NCI-H2081 (cell line): ENCODE data around the gene LRRC4C.
"Not testable (repeated sequence)": the region's sequence is repeated elsewhere in the genome, so short reads cannot be mapped to it uniquely, and the experiment has no call there.

ENCODE experiments used
- DNase-seq, 2 experiments: peaks; one replicate each; lab custom pipeline; 2025; lab: John Stamatoyannopoulos, UW

Gene LRRC4C

DNA sequence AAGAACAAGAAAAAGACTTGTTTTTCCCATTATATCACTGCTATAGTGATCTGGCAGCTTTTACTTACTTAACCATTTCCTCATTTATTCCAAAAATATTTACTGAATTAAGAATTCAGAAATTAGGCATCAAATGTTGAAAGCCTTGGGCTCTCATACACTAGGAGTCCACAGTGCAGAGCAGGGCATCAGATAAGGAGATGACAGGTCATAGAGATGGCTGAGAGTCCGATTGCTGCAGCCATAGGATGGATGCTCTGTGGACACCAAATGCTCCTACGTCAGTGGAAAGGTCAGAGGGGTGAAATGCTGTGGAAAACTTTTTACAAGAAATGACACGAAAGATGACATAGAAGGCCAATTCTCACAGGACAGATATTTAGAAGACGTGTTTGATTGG is 771.1 kb downstream of the LRRC4C start:
- DNase-seq = no peak

DNA sequence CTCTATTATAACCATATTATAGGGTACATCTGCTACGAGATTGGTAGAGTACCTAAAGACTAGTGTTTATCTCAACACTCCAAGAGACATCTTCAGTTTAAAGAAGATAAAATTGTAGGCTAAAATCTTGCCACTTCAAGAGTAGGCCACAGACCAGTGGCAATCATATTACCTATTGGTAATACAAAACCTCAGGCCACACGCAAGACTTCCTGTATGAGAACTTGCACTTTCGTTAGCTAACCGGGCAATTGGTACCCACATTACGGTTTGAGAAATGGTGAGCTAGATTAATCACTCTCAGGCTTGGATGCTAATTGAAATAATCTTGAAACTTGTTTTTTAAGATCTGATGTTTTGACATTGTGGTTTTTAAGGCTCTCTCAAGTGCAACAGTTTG is 772.7 kb downstream of the LRRC4C start:
- DNase-seq = no peak

DNA sequence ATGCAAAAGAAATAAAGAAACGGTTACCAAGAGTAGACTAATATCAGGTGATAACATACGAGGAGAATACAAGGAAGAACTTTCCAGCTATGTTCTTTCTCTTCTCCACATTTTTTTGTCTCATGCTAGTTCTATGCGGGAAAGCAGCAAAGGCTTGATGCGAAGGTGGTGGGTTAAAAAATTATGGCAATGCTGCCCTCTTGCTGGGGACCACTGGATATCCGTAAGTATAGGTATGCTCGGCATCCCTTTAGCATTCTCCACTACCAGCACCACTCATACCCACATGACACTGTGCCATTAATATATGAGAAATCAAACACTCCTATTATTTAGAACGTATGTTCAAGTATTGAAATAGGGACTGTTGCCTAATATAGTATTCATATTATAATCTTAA is 776.4 kb downstream of the LRRC4C start:
- no peak for DNase-seq

DNA sequence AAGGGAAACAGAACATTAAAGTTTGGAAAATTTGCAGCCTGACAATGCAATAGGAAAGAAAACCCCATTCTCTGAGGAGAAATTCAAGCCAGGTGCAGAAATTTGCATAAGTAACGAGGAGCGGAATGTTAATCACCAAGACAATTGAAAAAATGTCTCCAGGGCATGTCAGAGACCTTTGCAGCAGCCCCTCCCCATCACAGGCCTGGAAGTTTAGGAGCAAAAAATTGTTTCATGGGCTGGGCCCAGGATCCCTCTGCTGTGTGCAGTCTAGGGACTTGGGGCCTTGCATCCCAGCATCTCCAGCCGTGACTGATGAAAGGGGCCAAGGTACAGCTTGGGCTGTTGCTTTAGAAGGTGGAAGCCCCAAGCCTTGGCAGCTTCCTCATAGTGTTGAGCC is 780.2 kb downstream of the LRRC4C start:
- DNase-seq = no peak

DNA sequence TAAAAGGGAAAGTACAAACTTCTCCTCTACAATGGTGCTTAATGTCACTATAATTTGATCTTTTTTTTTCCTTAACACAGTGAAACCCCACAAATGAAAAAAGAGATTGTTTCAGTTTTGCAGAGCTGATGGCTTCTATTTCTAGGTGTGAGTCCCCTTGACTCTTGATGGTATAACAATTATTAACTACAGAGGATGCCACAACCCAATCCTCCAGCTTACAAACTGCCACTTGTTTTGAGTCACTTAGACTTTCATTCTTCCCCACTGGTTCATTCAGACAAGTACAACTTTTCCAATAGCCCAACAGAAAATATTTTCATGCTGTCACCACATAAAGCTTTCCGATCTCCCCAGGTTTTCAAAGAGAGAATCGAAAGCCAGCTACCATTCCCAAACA is 812.2 kb downstream of the LRRC4C start:
- no peak for DNase-seq

DNA sequence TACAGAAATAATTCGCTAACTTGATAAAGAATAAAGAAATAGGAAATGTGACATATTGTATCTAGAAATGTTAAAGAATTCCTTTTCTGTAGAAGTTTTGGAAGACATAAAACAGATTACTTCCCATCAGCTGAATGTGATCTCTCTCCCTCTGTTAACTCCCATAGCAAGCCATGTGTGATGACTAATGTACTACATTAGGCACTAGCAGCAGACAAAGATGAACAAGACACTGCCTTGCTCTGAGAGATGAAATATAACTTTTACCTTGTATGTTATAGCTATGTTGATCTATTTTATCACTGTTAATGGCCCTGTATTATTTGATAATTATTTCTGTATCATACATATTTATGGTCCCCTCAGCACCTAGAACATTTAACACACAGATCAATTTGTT is 817.2 kb downstream of the LRRC4C start:
- no peak for DNase-seq

DNA sequence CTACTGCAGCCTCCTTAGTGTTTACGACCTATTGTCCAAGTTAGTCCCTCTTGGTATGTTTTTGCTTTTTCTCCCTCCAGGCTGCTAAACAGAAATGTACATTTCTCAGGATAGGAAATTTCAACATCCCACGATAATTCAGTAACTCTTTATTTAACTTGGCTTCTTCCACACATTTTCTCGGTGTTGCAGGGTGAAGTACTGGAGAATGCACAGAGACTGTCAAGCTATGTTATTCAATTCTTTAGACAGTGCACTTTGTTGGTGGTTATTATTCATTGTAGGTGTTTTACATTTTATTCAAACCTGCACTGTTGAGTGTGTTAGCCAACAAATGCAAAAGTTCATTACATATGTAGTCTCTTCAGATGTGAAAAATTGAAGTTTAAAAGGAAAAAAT is 839.8 kb downstream of the LRRC4C start:
- no peak for DNase-seq

DNA sequence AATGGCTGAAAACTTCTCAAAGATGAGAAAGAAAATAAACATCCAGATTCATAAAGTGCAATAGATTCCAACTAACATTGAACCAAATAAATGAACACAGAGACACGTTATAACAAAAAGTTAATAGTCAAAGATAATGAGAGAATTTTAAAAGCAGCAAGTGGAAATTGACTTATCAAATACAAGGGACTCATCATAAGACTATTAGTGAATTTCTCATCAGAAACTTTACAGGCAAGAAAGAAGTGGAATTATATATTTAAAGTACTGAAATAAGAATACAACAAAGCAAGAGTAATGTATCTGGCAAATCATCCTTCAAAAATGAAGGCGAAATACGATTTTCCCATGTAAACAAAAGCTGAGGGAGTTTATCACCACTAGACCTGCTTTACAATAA is 852.7 kb downstream of the LRRC4C start:
- DNase-seq = no peak

DNA sequence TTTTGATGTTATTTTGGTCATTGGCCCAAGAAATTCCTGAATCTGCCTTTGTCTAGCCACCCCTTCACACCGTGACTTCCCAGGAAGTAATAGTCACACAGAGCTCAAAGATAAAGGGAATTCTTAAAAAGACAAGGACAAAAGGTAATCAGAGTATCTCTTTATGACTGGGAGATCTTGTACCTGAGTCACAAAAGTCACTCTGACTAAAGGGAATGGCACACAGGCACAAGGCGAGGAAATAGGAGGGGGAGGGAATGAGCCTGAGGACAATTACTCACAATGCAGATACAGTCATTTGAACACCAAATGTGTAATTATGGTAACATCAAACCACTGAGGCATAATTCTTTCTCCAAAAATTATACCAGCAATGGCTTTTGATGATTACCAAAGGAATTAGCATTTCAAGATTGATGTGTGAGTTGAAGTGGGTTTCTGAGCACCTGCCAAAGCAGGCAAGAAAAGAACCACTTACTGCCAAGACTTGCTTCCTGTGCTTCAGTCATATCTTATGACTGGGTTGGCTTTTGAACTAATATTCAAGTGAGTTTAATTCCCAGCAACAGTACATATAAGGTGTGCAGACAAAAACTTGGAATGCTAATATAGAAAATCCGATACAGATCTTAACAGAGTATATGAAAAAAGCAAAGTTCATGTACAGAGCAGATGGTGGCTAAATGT is 856.4 kb downstream of the LRRC4C start:
- no peak for DNase-seq

DNA sequence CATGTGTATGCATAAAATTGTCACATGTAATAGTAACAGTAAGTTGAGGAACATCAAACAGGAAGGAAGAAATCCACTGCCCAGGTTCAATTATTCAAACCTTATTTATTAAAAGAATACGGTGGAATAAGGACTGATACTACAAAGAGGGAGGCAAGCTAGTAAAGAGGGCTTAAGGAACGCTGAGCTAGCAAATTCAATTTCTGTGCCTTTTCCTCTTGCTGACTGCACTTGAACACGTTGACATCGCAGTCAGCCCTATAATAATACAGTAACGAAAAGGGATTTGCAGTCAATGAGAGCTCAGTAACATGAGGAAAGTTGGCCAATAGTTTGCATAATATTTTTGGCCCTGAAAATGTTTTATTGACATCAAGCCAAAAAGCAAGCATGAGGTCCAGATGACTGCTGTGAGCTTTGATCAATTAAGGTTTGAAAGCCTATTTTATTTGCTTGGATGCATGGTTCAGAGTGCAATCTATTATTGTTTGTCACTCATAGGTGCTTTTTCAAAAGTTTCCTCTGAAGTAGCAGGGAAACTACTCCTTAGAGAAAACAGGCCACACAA is 861.8 kb downstream of the LRRC4C start:
- DNase-seq = peak; percentile 4 to 69

DNA sequence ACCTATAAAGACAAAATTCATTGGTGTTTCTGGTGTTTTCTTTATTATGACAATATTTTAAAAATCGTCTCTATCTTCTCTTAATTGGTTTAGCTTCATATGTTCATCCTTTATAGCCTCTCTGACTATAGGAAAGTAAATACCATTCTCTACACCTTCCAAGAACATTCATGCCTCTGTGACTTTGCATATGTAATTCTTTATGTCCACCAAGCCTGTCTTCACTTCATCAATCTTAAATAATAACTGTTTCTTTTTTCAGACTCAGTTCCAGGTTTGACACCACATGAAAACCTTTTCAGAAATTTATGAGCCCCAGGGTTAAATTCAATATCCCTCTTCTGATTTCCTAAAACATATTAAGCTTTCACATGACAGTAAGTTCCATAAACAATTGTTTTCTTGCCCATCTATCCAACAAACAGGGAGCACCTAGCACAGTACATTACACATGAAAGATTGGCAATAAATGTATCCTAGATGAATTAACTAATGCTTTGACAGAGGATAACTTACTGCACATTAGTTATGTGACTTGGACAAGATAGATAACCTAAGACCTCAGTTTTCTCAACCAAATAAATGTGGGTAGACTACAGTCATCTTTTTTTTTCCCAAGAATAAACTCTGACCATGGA is 886.1 kb downstream of the LRRC4C start:
- no peak for DNase-seq

DNA sequence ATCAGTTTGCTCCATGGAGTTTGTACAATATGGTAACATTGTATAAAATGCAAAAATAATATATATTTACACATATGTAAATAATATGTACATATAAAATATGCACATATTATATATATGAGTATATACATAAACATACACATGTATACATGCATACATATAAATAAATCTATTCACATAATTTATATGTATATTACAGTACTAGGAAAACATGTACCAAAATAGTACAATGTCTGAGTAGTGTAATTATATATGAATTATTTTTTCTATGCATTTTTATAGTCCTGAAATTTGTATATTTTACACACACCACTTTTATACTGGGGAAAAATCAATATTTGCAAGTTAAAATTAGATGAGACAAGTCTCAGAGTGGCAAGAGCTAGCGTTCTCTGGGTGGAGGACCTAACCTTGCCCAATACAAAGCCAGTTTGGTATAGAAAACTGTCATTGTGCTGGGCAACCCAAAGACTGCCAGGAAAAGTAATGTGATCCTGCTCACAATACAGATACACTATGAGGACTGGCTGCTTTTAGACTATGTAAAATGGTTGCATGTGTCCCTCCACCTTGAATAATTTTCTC is 889.4 kb downstream of the LRRC4C start:
- DNase-seq = no peak

DNA sequence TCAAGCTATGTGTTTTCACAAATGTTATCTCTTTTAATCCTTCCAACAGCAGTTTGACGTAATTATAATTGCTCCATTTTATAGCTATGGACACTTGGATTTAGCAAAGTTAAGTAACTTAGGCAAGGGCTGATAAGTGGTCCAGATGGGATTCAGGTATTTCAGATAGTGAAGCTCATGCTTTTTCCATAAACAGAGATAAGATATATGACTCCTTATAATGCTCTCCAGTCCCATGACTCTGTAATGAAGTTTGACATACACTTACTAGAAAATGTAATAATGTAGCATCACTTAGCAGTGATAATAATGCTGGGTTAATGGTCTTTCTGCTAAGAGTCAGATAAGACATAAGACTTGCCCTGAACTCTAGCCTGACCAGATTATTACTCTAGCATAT is 892.1 kb downstream of the LRRC4C start:
- DNase-seq = no peak

DNA sequence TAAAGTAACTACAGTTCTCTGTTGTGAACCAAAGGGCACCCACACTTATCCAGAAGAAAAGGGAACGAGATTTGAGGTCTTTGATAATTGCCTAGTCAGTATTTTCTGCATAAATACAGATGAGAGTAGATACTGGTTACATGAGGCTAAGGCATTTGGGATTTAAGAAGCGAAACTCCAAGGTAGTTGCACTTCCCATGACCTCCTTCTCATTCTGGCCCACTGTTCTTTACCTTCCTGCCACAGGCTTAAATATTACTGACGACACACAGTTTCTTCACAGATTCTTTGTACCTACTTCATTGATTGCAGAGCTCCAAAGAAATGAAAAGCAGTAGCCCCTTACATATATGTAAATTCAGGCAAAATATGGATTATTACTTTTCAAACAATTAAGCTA is 915.3 kb downstream of the LRRC4C start:
- DNase-seq = no peak

DNA sequence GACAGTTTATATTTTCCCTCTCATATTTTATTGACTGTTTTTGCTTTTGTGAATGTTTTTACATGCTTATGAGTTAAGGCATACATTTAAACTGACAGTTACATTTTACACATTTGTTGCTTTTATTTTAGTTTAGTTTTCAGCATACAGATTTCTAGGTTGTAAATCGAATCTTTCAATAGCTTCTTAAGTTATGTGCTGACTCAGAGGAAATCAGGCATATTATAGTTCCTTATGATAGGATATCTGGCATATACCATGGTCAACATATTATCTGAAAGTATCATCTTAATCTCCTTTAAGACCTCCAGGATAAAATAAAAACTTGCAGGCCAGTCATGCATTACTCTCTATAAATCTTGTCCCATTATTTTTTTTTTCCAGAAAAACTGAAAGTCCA is 916.6 kb downstream of the LRRC4C start:
- DNase-seq = no peak

DNA sequence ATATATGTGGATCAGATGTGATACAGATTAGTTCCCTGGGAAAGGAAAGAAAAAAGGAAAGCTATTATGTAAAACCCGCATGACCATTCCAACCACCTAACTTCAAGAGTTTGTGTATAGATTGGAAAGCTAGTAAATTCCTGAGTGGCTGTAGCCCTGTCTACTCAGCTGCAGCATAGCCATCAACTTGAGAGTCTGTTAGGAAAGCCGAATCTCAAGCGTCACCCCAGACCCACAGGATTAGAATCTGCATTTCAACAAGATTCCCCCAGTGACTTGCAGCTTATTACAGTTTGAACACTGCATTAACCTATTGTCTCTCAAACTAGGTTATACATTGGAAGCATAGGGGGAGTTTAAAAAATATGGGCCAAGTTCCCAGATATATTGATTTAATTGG is 921.7 kb downstream of the LRRC4C start:
- DNase-seq = no peak

DNA sequence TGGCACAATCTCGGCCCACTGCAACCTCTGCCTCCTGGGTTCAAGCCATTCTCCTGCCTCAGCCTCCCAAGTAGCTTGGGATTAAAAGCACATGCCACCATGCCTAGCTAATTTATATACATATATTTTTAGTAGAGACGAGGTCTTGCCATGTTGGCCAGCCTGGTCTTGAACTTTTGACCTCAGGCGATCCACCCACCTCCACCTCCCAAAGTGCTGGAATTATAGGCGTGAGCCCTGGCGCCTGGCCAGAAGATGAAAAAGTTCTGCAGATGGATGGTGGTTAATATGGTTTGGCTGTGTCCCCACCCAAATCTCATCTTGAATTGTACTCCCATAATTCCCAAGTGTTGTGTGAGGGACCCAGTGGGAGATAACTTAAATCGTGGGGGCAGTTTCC is 937.4 kb downstream of the LRRC4C start:
- DNase-seq = not testable (repeated sequence)

DNA sequence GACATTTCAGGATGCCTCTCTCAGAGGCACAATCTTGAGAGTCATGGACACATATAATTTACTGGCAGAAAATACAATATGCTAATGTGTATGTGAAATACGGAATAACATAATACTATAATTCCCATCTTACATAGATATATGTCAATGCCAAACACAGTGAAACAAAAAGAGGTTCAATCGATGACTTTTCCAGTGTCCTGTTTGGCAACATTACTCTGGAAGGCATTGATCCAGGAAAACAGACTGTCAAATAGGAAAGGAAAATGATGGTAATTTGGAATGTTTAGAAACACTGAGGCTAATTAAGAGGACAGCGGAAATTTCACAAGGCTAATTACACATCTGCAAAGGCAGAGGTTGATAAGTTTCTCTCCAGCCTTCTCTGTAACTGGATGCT is 942.3 kb downstream of the LRRC4C start:
- DNase-seq = no peak

DNA sequence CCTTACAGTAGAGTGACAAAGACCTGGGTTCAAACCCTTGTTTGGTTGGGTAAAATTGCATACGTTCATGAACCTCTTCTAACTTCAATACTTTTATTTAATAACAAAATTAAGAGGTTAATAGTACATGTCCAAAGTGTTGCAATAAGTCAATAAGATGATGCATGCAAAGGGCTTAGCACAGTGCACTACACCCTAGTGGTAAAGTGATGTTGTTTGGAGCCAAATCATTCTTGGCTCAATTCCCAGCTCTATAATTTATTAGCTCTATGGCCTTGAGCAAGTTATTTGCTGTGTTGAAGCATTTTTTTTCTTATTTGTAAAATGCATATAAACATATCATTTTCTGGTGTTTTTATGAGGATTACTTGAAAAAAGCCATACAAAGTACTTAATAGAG is 945.3 kb downstream of the LRRC4C start:
- peak in 1 of 2 experiments; percentile 68 for DNase-seq

DNA sequence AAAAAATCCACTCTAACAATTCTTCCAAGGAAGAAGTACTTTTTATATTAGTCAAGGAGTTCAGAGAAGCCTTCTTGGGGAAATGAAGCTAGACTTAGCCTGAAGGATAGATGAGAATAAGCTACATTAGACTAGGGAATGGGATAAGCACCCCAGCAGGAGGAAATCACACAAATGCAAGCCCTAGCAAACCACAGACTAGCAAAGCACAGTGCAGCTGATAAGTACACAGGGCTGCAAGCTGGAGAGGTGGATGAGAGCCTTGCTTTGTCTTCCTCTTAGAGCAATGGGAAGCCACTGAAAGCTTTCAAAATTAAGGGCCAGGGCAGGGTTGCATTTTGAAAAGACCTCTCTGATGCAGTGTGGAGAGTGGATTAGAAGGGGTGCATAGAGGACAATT is 946.2 kb downstream of the LRRC4C start:
- DNase-seq = no peak

DNA sequence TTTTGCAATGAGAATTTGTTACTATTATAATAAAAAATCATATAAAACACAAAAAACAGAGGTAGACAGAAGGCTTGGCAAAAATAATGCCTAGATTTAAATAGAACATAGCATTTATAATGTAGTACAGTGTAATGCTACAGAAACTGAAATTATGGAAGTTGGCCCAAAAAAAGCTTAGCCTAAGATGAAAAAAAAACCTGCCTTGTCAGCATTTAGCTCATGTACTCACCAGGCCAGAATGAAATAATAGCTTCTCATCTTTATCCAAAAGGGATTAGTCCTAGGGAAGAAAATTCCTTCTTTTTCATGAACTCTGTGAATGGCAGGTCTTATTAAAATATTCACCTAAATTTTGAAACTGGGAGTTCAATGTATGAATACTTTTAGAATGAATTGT is 951.1 kb downstream of the LRRC4C start:
- DNase-seq = no peak

DNA sequence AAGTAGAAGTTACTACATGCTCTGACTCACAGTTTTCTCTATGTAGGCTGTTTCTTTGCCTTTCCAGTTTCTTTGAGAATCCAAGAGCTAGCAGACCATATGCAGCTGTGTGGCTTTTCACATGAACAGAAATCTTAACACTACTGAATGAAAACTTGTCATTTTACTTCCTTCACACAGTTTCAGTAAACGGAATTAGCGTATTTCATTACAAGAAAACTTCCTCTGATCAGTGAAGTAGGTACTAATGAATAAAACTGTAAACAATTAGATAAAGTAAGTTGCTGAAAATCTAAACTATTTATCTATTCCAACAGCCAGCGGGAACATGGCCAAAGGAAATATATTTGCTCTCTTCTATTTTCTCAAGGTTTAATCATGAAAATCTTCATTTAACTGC is 953.2 kb downstream of the LRRC4C start:
- no peak for DNase-seq

DNA sequence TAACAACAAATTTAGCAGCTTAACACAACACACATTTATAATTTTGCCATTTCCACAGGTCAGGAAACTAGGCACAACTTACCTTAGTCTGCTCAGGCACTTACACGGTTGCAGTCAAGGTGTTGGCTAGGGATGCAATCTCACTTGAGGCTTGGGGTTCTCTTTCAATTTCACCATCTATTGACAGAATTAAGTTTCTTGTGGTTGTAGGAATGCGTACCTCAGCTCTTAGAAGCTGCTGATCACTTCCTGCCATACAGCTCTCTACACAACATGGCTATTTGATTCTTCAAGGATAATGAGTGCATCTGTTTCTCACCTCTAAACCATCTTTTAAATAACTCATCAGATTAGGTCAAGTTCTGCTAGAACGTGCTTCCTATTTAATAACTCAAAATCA is 968.1 kb downstream of the LRRC4C start:
- DNase-seq = no peak
